KOPT-K1 (cell line): ENCODE data around the gene EMC8.

Source experiments
- H3K27ac ChIP-seq: fragments of 200-600 bp; sonication (generic); 2 replicates; pipeline ENCODE4 v1.5.1; 2016; ENCODE audit warnings: antibody characterized with exemption, mild to moderate bottlenecking, low read depth, low read length; ENCODE audit not compliant: poor library complexity, severe bottlenecking
- H3K36me3 ChIP-seq: fragments of 200-600 bp; sonication (generic); 2 replicates; pipeline ENCODE4 v1.5.1; 2017; ENCODE audit warnings: antibody characterized with exemption, mild to moderate bottlenecking, low read length, moderate library complexity; ENCODE audit not compliant: insufficient read depth
- H3K9me3 ChIP-seq: fragments of 200-600 bp; sonication (generic); 2 replicates; pipeline ENCODE4 v1.5.1; 2017; ENCODE audit warnings: antibody characterized with exemption, low read length, mild to moderate bottlenecking; ENCODE audit not compliant: insufficient read depth, poor library complexity, severe bottlenecking

The EMC8 gene

DNA sequence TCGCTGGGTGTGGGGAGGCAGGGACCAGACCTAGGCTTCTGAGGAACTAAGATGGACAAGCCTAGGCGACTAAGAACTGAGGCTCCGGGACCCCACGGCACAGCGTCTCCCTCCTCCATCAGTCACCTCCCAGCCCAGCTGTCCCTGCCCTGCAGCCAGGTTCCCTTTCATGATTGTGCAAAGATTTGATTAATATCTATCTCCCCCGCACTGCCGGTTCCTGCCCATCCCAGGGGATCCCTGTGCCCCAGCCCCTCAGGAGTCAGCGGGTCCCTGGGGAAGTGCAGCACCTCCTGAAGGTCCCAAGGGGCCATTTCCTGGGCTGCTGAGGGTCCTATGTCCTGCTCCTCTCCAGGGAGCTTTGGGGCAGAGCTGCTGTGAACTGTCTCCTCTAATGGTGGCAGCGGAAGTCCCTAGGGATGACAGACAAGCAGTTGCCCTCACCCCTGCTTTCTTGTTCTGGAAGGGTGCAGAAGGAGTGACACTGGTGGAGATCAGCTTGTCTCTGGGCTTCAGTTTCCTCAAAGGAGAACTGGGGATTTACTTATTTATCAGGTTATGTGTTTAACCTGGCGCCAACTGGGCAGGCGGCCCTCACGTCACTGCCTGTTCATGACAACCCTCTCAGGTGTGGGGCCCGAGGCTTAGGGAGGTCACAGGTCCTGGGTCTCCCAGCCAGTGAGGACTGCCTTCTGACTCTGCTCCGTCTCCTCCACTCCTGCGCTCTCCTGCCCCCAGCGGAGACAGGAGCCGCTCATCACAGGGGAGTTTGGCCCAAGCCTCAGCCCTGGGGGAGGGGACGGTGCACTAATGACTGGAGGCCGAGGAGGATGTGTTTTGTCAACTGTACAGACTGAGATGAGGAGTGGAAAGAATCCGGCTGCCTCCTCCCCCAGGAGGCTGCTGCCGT is 46.6 kb downstream of the EMC8 start:
- Histone ChIP-seq H3K36me3 (no peaks in the 10 kb centered on the region), H3K27ac (no peak overlapping the region), H3K9me3 (no peaks in the 10 kb centered on the region)

DNA sequence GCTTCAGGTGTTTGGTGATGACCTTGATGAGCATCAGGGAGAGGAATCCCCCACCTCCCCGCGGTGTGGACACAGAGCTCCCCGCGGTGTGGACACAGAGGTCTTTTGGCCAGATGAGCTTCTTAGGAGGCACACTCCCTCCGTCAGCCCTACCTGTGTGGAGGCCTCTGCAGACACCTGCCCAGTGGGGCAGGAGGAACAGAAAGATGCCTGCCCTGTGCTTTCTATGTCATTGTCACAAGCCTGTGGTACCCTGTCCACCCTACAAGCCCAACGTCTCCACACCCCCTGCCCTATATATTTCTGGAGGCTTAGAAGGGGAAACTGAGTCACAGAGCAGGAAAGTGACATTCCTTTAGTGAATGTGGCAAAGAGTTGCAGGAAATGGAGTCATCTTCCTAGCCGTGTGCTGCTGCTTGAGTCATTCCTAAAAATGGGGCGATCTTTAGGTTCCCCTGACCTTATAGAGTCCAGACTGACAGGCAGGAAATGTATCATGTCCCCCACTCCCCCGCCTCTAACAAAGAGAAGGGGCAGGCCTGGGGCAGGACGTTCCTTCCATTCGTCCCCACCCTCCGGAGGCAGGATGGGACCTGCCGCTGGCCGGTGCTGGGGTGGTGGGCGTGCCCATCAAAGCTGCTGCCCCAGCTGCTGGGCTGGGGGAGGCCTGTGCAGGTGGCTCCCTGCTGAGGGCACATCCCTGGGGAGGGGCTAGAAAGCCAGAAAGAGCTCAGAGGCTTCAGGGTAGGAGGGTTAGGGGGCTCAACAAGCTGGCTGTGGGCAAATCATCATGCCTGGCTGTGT is 47.4 kb downstream of the EMC8 start:
- no peaks in the 10 kb centered on the region for H3K36me3 ChIP-seq
- H3K27ac ChIP-seq: no peak overlapping the region
- H3K9me3 ChIP-seq: no peaks in the 10 kb centered on the region

DNA sequence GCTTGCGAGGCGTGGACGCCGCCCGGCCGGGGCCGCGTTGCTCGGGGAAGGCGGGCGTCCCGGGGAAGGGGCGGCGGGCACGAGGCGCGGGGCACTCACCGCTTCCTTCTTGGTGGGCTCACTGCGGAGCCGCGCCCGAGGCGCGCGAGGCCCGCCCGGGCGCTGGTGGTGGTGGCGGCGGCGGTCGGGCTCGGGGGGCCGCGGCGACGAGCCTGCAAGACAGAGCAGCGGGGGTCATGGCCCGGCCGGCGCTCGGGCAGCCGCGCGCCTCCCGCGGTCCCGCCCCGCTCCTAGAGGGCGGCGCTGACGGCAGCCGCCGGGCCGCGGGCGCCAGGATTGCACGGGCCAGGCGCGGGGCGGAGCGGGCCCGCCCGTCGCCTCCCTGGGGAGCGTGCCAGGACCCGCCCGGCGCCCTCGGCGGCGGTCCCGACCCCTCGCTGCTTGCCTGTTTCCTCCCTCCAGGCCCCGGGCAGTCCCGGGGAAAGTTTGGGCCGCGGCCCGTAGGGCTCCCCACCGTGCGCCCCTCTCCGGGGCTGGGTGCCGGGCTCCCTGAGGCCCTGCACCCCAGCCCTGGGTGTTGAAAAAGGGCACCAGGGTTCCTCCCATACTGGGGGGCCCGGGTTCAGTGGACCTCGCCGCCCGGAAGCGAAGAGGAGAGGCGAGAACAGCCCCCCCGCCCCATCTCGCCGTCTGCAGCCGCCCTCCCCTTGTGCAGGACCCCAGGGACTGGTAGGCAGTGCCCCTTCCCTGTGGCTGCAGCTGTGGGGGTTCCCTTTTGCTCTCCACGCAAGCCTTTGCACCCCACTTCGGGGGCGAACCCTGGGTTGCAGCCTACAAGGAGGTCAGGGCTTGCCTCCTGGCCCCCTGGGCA is 48.3 kb downstream of the EMC8 start, which contains the start of gene C16orf74:
C16orf74 (minus strand) TSS at position 270 of the 871 bp plus-strand sequence. CDS start 15,879 bp downstream, outside the sequence.
- Histone ChIP-seq H3K9me3 (no peaks in the 10 kb centered on the region), H3K27ac (no peak within 1 kb of the TSS), H3K36me3 (no peaks in the 10 kb centered on the region)

DNA sequence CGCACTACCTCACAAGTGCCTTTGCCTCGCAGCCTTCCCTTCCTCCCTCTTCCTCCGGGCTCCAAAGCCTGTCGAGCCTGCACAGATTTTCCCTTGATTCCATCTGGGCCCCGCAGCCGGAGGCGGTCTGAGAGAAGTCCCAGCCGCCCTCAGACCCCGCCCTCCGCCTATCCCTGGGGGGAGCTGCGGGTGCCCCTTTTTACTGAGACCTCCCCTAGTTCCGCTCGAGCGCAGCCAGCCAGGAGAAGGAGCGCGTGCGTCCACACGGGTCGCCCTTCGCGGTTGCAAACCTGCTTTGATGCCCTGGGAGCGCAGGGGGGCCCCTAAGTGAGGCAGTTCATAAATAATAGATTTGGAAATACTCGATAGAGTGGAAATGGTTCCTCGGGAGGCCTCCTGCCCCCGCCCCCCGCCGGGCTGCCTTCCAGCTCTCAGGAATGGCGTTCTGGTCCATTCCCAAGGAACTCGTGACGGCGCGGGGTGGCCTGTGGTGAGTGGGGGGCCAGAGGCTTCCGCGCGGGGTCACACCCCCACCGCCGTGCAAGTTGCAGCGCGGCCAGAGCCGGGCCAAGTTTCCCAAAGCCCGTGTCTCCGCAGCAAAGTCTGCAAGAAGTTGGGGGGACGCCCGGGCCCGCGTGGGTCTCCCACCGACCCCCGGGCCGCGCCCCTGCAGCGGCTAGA is 49.1 kb downstream of the EMC8 start:
- H3K9me3 ChIP-seq: no peaks in the 10 kb centered on the region
- no peak overlapping the region for H3K27ac ChIP-seq
- no peaks in the 10 kb centered on the region for H3K36me3 ChIP-seq

DNA sequence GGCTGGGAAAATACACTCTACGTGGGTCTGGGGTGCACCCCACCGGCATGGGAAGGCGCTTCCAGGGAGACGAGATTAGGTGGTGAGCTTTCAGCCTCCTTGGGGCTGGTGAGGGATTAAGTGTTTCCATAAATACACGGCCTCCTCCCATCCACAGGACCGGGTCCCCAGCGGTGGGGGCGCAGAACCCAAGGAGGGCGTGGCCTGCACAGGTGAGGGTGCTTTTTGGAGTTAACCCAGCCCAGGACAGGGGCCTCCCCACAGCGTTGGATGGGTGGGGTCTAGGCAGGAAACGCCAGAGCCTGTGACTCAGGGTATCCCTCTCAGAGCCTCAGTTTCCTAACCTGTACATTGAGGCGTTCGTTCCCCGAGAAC is 49.6 kb downstream of the EMC8 start:
- H3K36me3 ChIP-seq: no peaks in the 10 kb centered on the region
- no peaks in the 10 kb centered on the region for H3K9me3 ChIP-seq
- H3K27ac ChIP-seq: no peak overlapping the region

DNA sequence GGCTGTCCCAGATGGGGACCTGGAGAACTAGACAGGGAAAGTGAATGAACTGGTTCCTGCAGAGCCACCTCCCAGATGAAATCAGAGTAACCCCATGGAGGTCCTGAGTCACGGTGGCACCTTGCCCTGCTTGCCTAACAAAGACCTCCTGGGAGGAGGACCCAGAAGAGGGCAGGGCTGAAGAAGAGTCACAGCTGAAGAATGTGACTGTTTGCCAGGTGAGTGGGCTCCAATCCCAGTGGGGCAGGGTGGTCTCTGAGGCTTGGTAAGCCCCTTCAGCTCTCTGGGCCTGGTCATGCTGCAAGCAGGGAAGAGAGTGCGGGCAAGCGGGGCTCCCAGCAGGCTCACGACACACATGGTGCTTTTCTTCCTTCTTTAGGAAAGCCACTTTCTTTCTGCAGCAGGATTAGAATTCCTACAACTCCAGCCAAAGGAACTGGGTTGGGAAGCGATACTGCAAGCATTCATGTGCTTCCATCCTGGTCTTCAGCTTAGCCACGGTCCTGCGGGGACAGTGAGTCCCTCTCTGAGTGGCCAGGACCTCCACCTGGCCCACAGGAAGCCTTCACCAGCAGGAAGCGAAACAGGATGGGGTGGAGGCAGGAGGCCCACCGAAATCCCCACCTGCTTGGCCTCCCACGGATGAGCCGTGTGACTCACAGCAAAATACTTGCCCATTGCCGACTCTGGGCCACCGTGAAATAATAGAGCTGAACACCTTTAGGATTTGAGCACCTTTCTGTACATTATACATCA is 52.7 kb downstream of the EMC8 start:
- Histone ChIP-seq H3K36me3 (no peaks in the 10 kb centered on the region), H3K27ac (no peak overlapping the region), H3K9me3 (no peaks in the 10 kb centered on the region)

DNA sequence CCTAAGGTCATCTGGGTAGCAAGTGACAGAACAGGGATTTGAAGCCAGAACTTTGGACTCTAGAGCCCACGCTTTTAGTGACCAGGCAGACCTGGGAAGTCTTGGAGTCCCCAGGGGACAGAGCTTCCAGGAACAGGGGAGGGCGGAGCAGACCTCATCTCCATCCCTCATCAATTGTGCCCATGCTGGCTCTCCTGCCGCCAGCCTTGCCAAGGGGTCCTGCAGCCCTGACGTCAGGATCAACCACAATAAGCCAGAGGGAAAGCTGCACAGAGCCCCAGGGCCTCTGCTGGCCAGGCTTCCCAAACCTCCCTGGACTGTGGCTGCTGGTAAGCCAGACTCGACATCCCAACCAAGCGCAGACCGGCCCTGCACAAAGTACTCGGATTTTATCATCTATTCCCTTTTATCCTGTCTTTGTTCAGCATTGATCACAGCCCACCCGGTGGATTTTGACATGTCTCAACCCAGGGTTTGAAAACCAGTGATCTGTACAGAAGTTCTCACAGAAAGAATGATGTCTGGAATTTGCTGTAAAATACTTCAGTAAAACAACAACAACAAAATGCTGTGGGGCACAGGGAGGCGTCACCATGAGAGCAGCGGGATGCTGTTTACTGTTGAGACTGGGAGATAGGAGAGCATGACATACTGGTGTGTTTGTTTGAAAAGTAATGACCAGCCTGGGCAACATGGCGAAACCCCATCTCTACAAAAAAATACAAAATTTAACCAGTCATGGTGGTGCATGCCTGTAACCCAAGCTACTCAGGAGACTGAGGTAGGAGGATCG is 60.2 kb downstream of the EMC8 start:
- no peaks in the 10 kb centered on the region for H3K9me3 ChIP-seq
- H3K27ac ChIP-seq: no peak overlapping the region

DNA sequence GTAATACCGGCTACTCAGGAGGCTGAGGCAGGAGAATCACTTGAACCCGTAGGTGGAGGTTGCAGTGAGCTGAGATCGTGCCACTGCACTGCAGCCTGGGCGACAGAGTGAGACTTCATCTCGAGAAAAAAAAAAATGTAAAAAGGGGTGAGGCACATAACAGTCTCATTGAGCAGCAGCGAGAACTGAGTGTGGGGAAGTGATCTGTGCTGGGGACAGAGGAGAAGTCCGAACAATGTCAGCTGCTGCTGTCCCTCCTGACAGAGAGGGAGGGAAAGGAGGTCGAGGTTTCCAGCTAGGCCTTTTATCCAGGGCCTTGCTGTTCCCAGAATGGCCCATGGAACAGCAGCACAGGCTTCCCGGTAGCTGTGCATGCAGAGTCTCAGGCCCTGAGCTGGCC is 62.4 kb downstream of the EMC8 start:
- Histone ChIP-seq H3K27ac (no peak overlapping the region), H3K9me3 (no peaks in the 10 kb centered on the region), H3K36me3 (no peaks in the 10 kb centered on the region)

More for the DNA sequence above, 60.2 kb downstream of the EMC8 start:
- H3K36me3 ChIP-seq: no peaks in the 10 kb centered on the region

DNA sequence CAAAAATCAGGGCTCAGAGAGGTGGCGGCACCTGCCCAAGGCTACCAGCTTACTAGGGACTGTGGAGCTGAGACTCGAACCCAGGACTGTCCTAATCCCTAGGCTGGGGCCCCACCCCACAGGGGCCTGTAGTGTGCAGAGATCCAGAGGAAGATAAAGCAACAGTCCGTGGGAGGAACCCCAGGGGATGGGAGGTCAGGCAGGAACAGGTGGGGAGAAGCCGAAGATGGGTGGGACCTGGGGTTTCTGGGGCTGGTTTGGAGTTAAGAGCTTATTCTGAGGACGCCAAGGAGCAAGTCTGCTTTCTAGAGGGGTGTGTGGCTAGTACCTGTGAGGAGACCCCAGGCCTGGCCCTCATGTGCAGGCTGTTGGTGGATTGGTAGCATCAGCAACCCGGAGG is 63.4 kb downstream of the EMC8 start:
- no peaks in the 10 kb centered on the region for H3K36me3 ChIP-seq
- H3K27ac ChIP-seq: no peak overlapping the region
- H3K9me3 ChIP-seq: no peaks in the 10 kb centered on the region

DNA sequence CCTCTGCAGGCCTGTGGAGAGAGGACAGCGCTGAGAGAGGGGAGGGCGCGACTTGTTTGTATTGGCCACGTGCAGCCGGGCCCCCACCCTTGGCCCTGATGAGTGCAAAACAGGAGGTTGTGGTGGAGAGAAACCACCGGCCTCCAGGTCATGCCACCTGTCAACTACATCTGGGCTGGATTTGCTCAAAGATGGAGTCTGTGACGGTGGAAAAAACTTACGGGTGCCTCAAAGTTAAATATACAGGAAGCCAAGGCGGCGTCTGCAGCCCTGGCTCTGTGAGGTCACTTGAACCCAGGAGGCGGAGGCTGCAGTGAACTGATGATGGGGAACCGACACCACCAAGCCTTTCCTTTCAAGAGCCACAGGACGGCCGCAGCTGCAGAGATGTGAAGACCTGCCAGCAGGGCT is 64.1 kb downstream of the EMC8 start:
- H3K9me3 ChIP-seq: no peaks in the 10 kb centered on the region
- no peaks in the 10 kb centered on the region for H3K36me3 ChIP-seq
- no peak overlapping the region for H3K27ac ChIP-seq

DNA sequence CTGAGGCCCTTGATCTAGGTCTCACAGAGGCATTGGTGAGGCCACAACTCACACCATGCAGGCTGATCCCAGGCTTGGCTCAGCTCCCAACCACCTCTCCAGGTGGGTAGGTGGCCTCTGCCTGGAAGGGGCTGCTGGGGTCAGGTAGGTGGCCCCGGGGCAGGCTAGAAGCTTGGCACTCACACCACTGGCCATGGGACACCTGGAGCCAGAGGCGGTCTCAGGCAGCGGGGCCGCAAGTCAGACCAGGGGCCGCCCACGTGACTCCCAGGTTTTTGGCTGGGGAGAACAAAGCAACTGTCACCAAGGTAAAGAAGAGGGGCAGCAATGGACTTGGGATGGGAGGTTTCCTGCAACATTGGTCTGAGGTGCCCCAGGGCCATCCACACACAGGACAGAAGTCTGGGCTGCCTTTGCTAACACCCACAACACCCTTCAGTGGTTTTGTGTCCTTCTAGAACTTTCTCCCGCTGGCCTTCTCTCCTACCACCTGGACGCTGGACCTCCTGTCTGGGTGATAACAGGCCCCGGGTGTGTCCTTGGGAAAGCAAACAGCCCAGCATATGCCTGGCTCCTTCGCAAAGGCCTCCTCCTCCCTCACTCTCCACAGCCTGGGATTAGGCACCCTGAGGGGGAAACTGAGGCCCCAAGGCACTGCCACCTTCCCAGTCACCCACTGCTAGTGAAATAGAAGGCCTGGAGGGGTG is 64.9 kb downstream of the EMC8 start:
- Histone ChIP-seq H3K36me3 (no peaks in the 10 kb centered on the region), H3K27ac (no peak overlapping the region), H3K9me3 (no peaks in the 10 kb centered on the region)

DNA sequence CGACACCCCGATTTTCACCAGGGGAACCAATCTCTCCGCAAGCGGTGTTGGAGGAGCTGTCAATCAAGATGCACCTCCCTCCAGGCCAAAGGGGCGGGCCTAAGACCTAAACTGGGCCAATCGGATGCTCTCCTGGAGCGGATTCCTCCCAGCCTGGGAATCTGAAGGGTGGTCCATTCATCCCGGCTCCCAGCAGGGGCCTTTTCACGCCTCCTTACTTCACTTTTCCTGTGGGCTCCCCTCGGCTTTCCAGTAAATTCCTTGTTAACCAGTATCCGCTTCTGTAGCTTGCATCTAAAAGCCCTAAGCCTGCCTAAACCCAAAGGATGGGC is 65.5 kb downstream of the EMC8 start:
- Histone ChIP-seq H3K9me3 (no peaks in the 10 kb centered on the region), H3K27ac (no peak overlapping the region), H3K36me3 (no peaks in the 10 kb centered on the region)
